ENCODE data around the gene TRIO.

TRIO gene

DNA sequence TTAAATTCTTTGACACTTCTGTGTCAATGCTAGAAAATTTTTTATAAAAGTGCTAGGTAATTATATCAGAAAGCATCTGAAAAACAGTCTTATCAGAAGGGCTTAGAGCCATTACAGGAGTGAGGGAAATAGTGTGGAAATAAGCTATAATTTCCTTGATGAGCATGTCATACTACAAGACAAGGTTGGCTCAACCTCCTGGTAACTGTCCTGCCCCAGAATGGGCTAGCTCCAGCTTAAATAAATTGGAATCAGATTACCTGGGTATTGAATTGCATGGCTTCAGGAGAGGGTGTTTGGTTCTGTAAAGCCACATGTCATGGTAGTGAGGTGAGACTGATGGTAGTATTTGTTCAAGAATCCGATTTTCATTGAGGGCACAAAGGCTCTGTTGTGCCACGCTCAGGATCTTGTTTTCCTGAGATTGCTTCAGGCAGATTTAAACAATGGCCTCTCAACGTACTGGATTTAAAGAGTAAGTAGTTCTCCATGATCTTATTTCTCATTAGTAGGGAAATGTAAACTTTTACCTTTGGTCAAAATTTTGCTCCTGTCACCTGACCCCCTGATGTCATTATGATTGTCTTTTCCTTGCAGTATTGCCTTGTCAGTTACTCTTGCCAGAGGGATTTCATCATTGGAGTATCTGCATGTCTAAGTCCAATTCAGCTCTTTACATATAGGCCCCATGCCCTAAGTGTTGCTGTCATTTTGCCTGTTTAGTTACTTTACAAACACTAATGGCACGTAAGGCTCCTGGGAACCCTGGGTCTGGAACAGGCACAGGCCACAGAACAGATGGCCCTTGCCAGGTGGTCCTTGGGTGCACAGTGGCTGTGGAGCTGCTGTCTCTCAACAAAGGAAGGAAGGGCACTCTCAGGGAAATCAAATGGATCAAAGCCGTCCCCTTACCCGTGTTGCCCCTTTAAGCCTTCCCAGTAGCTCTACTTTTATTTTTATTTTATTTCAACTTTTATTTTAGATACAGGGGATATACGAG lies 21.3 kb downstream of the TRIO start:
- Histone ChIP-seq H3K36me3 (ENCODE audit: control insufficient read depth in 2 of 2, insufficient read depth in 1 of 2, low read length in 2 of 2) (no peaks in the 10 kb centered on the region; a peak in 1 of 3 replicates), H3K4me1 (ENCODE audit: control insufficient read depth, insufficient read depth, low read length) (peaks cover 56% of the 10 kb centered on the region), H3K9me3 (ENCODE audit: control insufficient read depth, insufficient read depth, low read depth, low read length) (peaks cover 2% of the 10 kb centered on the region; the same call in 1 of the 2 replicates), H3K27ac (ENCODE audit: extremely low read depth, low read depth, low read length) (no peak overlapping the region), H3K4me3 (ENCODE audit: low read depth, low read length) (no peak overlapping the region)
- ChIA-PET CTCF (interaction anchor here (1.0 to 2.9 kb wide), 2 partner anchors 55 to 107 kb away, joined by 3 to 13 read pairs; no protein-coding TSS in a partner anchor), POLR2A (interaction anchor here (1.0 to 1.1 kb wide), 3 partner anchors 19 to 101 kb away, joined by 3 to 4 read pairs (median 3); no protein-coding TSS in a partner anchor)
- TF ChIP-seq ZNF558 (tag by site-specific recombination; IDR thresholded peaks at IDR 0.05) (0 out of 2 replicates have a peak, but pooled peaks have one; percentile 35), TRIM28 (IDR thresholded peaks at IDR 0.05; ENCODE audit: borderline replicate concordance, low read length) (peak; percentile 69; the same call in 1 of the 2 replicates), ZNF202 (tag by site-specific recombination; IDR thresholded peaks at IDR 0.05; ENCODE audit: borderline replicate concordance) (peak; percentile 68; the same call in 1 of the 2 replicates), KLF10 (tag by site-specific recombination; IDR thresholded peaks at IDR 0.05) (no peak), ZNF140 (tag by site-specific recombination; IDR thresholded peaks at IDR 0.05) (0 out of 2 replicates have a peak, but pooled peaks have one; percentile 31), ZNF610 (tag by site-specific recombination; IDR thresholded peaks at IDR 0.05; ENCODE audit: borderline replicate concordance) (0 out of 2 replicates have a peak, but pooled peaks have one; percentile 68), SETDB1 (IDR thresholded peaks at IDR 0.05; ENCODE audit: insufficient read length, low read length) (peak; percentile 91), ZNF362 (tag by site-specific recombination; IDR thresholded peaks at IDR 0.05) (no peak), ZNF548 (tag by site-specific recombination; IDR thresholded peaks at IDR 0.05) (no peak), ZNF184 (tag by site-specific recombination; IDR thresholded peaks at IDR 0.05) (0 out of 2 replicates have a peak, but pooled peaks have one; percentile 19), ZNF510 (tag by site-specific recombination; IDR thresholded peaks at IDR 0.05; ENCODE audit: insufficient replicate concordance) (peak; percentile 26), ZNF146 (tag by site-specific recombination; IDR thresholded peaks at IDR 0.05) (no peak), SCRT2 (tag by site-specific recombination; IDR thresholded peaks at IDR 0.05) (no peak), ZBTB26 (tag by site-specific recombination; optimal IDR thresholded peaks at IDR 0.05) (peak; percentile 2), OVOL3 (tag by site-specific recombination; IDR thresholded peaks at IDR 0.05) (0 out of 2 replicates have a peak, but pooled peaks have one; percentile 20), ZNF600 (tag by site-specific recombination; IDR thresholded peaks at IDR 0.05) (0 out of 2 replicates have a peak, but pooled peaks have one; percentile 19)
- TF ChIP-seq, protein P1, sequence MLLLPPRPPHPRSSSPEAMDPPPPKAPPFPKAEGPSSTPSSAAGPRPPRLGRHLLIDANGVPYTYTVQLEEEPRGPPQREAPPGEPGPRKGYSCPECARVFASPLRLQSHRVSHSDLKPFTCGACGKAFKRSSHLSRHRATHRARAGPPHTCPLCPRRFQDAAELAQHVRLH (tag by site-specific recombination; IDR thresholded peaks at IDR 0.05): 0 out of 2 replicates have a peak, but pooled peaks have one; percentile 31

DNA sequence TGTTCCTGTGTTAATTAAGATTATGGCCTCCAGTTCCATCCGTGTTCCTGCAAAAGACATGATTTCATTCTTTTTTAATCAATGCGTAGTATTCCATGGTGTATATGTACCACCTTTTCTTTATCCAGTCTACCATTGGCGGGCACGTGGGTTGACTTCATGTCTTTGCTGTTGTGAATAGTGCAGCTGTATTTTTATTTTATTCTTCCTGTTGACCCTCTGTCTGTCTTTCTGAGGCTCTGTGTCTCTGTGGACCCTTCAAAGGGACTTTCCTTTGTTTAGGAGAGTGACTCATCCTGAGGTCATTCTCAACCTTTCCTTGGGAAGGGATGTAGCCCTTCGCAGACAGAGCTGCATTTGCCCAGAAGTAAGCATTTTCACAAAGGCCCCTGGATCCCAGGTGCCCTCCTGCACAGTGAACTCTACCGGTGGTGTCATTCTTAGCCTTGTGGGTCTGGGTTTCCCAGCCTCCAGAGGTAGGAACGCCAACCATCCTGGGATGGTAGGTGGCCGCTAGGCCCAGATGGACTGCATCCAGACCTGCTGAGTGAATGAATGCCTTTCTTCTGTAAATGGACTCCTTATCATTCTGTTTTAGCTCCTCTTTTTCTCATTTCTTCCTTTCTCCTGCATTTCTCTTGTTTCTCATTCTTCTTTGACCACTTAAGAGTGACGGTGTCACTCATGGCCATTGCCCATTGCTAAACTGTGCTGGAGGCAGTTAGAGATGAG lies 22.4 kb downstream of the TRIO start:
- Histone ChIP-seq H3K36me3 (ENCODE audit: control insufficient read depth in 2 of 2, insufficient read depth in 1 of 2, low read length in 2 of 2) (no peaks in the 10 kb centered on the region), H3K9me3 (ENCODE audit: control insufficient read depth, insufficient read depth, low read depth, low read length) (peaks cover 2% of the 10 kb centered on the region; the same call in 1 of the 2 replicates), H3K4me3 (ENCODE audit: low read depth, low read length) (no peak overlapping the region), H3K4me1 (ENCODE audit: control insufficient read depth, insufficient read depth, low read length) (peaks cover 51% of the 10 kb centered on the region), H3K27ac (ENCODE audit: extremely low read depth, low read depth, low read length) (peak overlapping the region; percentile 38; the same call in 1 of the 2 replicates)
- CTCF ChIA-PET: interaction anchor here (0.7 to 2.9 kb wide), 3 partner anchors 15 to 105 kb away, joined by 3 to 13 read pairs (median 3); no protein-coding TSS in a partner anchor
- POLR2A ChIA-PET: interaction anchor here (1.0 to 1.1 kb wide), 3 partner anchors 9 to 100 kb away, joined by 3 to 7 read pairs (median 3); no protein-coding TSS in a partner anchor
- TF ChIP-seq GFI1B (tag by site-specific recombination; IDR thresholded peaks at IDR 0.05) (no peak), ZNF768 (tag by site-specific recombination; IDR thresholded peaks at IDR 0.05) (no peak), CTCF (tag by site-specific recombination; IDR thresholded peaks at IDR 0.05) (no peak), ZNF37A (tag by site-specific recombination; IDR thresholded peaks at IDR 0.05) (no peak)
- TF ChIP-seq, protein P2, sequence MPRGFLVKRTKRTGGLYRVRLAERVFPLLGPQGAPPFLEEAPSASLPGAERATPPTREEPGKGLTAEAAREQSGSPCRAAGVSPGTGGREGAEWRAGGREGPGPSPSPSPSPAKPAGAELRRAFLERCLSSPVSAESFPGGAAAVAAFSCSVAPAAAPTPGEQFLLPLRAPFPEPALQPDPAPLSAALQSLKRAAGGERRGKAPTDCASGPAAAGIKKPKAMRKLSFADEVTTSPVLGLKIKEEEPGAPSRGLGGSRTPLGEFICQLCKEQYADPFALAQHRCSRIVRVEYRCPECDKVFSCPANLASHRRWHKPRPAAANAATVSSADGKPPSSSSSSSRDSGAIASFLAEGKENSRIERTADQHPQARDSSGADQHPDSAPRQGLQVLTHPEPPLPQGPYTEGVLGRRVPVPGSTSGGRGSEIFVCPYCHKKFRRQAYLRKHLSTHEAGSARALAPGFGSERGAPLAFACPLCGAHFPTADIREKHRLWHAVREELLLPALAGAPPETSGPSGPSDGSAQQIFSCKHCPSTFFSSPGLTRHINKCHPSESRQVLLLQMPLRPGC (tag by site-specific recombination; IDR thresholded peaks at IDR 0.05): 0 out of 2 replicates have a peak, but pooled peaks have one; percentile 12
- TF ChIP-seq, protein P3, sequence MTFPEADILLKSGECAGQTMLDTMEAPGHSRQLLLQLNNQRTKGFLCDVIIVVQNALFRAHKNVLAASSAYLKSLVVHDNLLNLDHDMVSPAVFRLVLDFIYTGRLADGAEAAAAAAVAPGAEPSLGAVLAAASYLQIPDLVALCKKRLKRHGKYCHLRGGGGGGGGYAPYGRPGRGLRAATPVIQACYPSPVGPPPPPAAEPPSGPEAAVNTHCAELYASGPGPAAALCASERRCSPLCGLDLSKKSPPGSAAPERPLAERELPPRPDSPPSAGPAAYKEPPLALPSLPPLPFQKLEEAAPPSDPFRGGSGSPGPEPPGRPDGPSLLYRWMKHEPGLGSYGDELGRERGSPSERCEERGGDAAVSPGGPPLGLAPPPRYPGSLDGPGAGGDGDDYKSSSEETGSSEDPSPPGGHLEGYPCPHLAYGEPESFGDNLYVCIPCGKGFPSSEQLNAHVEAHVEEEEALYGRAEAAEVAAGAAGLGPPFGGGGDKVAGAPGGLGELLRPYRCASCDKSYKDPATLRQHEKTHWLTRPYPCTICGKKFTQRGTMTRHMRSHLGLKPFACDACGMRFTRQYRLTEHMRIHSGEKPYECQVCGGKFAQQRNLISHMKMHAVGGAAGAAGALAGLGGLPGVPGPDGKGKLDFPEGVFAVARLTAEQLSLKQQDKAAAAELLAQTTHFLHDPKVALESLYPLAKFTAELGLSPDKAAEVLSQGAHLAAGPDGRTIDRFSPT (tag by site-specific recombination; IDR thresholded peaks at IDR 0.05): peak; percentile 69
